BE2C (cell line): ENCODE results near the gene CIBAR2. TPM values are rescaled to one million over a fixed set of nuclear protein-coding genes. Genes with fewer than 3 reads are reported as not detected.

Experiments
- DNase-seq: peaks from one replicate; pipeline ENCODE4 v3.0.0-alpha.2; 2020
- H3K27me3 ChIP-seq: fragments of 250-450 bp; sonication (Bioruptor Pico); 2 replicates; pipeline ENCODE4 v1.5.1; 2020; ENCODE audit warnings: mild to moderate bottlenecking
- H3K36me3 ChIP-seq: fragments of 250-450 bp; sonication (Bioruptor Pico); 2 replicates; pipeline ENCODE4 v1.5.1; 2020; ENCODE audit warnings: mild to moderate bottlenecking
- H3K4me1 ChIP-seq: fragments of 250-450 bp; sonication (Bioruptor Pico); 2 replicates; pipeline ENCODE4 v1.5.1; 2020
- H3K4me3 ChIP-seq: 2 replicates; pipeline ENCODE4 v1.5.1; 2011; ENCODE audit warnings: low read depth, low read length
- H3K9me3 ChIP-seq: fragments of 250-450 bp; sonication (Bioruptor Pico); 2 replicates; pipeline ENCODE4 v1.5.1; 2020
- polyA plus RNA-seq: library from polyadenylated mRNA; unstranded; fragments of >200 nt; gene quantifications from one replicate; pipeline ENCODE4 v1.2.1, GENCODE V29; 2012; ENCODE audit warnings: low read depth, missing spikeins; ENCODE audit not compliant: insufficient read length, insufficient read depth
- TF ChIP-seq, protein P1 (sequence below): IDR thresholded peaks from 2 replicates; pipeline ENCODE4 v1.5.1; 2012; ENCODE audit warnings: mild to moderate bottlenecking, low read depth, low read length

The CIBAR2 gene
- not detected for polyA plus RNA-seq

DNA sequence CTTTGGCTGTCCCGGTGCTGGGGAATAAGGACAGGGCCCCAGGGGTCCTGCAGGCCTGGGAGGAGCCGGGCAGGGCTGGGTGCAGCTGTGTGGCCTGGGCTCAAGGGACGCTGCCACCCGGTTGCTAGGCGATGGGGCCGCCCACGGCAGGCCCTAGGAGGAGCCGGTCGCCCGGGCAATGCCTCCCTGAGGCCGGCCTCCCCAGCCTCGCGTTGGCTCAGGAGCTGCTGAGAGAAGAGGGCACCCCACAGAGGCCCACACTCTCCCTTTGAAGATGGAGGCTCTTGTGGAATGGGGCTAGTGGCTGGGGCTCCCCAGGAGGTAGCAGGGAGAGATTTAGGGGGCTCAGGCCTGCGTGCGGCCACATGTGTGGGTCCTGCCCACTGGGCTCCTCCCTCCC is at the start of gene CIBAR2:
CIBAR2 (minus strand) TSS at position 109 of the 400 bp plus-strand sequence. CDS start 120 bp downstream, outside the sequence.
- TF ChIP-seq, protein P1, sequence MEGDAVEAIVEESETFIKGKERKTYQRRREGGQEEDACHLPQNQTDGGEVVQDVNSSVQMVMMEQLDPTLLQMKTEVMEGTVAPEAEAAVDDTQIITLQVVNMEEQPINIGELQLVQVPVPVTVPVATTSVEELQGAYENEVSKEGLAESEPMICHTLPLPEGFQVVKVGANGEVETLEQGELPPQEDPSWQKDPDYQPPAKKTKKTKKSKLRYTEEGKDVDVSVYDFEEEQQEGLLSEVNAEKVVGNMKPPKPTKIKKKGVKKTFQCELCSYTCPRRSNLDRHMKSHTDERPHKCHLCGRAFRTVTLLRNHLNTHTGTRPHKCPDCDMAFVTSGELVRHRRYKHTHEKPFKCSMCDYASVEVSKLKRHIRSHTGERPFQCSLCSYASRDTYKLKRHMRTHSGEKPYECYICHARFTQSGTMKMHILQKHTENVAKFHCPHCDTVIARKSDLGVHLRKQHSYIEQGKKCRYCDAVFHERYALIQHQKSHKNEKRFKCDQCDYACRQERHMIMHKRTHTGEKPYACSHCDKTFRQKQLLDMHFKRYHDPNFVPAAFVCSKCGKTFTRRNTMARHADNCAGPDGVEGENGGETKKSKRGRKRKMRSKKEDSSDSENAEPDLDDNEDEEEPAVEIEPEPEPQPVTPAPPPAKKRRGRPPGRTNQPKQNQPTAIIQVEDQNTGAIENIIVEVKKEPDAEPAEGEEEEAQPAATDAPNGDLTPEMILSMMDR = no peak
- no peaks in the 10 kb centered on the region for H3K36me3 ChIP-seq
- H3K9me3 ChIP-seq = no peaks in the 10 kb centered on the region
- no peak within 1 kb of the TSS for H3K4me3 ChIP-seq
- H3K4me1 ChIP-seq = peaks cover 6% of the 10 kb centered on the region
- H3K27me3 ChIP-seq = no peaks in the 10 kb centered on the region
- peak; percentile 78 for DNase-seq

DNA sequence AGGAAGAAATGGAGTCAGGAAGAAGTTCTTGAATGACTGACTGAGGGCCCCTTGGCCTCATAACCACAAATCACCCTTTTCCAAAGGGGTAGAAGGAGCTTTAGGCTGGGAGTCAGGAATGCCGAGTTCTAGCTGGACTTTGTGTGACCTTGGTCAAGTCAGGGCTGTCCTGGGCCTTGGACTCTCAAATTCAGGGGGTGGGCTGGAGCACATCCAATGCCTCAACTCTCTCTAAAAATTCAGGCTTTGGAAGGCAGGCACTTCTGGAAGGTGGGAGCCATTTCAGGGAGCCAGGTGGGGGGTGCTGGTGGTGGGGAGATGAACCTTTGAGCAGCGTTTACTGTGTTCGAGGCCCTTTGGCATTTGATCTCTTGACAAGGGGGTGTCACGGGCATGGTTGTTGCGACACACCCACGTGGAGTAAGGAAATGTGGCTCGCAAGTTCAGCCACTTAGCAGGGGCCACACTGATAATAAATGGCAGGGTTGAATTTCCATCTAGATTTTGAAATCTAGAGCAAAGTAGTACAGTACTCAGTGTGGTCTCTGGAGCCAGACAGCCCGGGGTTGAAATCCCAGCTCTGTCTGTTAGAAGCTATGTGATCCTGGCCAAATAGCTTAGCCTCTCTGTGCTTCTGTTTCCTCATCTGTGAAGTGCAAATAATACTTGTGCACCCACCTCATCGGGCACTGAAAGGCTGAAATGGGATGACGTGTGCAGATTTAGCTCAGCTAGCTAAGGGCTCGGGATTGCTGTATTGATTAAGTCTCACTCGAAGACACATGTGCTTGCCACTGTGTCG is 47.1 kb upstream of the CIBAR2 start:
- no peaks in the 10 kb centered on the region for H3K36me3 ChIP-seq
- H3K4me3 ChIP-seq = no peak overlapping the region
- no peaks in the 10 kb centered on the region for H3K27me3 ChIP-seq
- no peak for DNase-seq
- TF ChIP-seq, protein P1 = no peak
- peaks cover 33% of the 10 kb centered on the region for H3K4me1 ChIP-seq
- H3K9me3 ChIP-seq = no peaks in the 10 kb centered on the region

DNA sequence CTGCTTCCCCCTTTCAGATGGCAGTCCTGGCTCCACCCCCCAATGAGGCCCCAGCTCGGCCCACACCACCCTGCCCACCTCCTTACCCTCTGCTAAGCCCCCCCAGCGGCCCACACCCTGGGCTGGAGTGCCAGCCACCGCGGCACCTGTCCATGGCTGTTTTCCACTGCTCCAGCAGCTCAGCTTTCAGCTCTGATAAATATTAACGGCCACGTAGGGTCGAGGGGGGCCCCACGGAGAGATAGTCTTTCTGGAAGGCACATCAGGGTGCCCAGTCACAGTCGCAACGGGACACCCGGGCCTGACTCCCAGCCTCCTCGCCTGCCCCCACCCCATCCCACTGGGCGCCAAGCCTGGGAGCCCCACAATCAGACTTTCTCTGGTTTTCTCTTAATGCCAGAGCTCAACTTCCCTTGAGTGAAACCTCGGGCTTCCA is 46.5 kb upstream of the CIBAR2 start:
- peaks cover 32% of the 10 kb centered on the region for H3K4me1 ChIP-seq
- H3K36me3 ChIP-seq = no peaks in the 10 kb centered on the region
- no peaks in the 10 kb centered on the region for H3K9me3 ChIP-seq
- no peak overlapping the region for H3K4me3 ChIP-seq
- TF ChIP-seq, protein P1 = no peak
- no peaks in the 10 kb centered on the region for H3K27me3 ChIP-seq
- DNase-seq = no peak

DNA sequence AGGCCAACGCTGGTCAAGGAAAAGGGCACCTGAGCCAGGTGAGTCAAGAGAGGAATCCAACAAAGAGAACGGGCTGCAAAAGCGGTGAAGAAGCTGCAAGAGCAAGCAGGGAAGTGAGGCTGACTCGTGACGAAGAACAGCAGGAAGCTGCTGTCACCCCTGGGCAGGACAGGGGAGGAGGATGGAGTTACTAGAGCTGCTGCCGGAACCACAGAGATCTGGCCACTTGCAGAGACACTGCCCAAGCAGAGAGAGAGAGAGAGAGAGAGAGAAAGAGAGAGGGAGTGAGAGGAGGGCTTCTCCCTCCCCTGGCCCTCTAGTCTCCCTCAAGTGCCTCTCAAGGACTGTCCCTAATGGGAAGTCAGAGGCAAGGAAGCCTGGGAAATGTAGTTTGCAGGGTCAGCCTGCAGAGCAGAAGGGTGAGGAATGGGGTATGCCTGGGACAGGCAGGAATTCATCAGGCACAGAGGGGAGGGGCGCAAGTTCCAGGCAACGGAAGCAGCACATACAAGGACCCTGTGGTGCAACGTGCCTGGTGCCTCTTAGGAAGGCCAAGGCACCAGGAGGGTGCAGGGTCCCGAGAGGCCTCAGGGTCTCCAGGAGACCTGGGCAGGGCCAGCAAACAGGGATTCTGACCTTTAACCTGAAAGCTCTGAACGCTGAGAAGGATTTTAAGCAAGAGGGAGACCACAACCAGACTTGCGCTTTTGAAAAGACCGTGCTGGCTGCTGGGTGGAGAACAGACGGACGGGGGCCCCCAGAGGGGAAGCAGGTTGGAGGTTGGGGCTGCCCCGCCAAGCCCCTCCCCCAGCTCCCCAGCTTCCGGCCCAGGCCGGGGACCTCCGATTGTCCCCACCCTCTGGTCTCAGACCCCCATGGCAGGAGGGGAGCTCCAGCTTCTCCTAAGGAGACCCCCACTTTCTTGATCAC is 45.8 kb upstream of the CIBAR2 start:
- peak; percentile 53 for DNase-seq
- no peaks in the 10 kb centered on the region for H3K27me3 ChIP-seq
- H3K4me1 ChIP-seq = peaks cover 32% of the 10 kb centered on the region
- no peaks in the 10 kb centered on the region for H3K36me3 ChIP-seq
- TF ChIP-seq, protein P1 = no peak
- no peaks in the 10 kb centered on the region for H3K9me3 ChIP-seq
- H3K4me3 ChIP-seq = 0 out of 2 replicates have a peak overlapping the region, but pooled peaks have one; percentile 2

DNA sequence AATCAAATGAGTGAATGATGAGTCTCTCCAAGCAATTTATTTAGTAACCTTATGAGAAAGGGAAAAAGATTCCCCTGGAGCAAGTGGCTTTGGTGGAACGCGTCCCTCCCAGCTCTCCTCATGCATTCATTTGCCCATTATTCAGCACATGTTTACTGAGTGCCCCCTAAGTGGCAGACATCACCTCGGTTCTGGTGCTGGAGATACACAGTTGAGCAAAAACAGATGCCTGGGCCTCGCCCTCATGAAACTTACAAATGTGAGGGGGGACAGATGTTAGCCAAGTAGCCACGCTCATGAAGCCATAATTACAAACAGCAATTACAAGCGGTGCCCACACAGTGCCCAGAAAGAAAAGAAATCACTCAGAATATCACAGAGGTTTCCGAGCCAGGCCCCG is 45.1 kb upstream of the CIBAR2 start:
- Histone ChIP-seq H3K4me1 (peaks cover 30% of the 10 kb centered on the region), H3K9me3 (no peaks in the 10 kb centered on the region), H3K36me3 (no peaks in the 10 kb centered on the region), H3K27me3 (no peaks in the 10 kb centered on the region), H3K4me3 (0 out of 2 replicates have a peak overlapping the region, but pooled peaks have one; percentile 2)
- TF ChIP-seq, protein P1 = no peak
- peak; percentile 20 for DNase-seq
